ENCODE results near the gene DBH. TPM values are rescaled to one million over a fixed set of nuclear protein-coding genes. Genes with fewer than 3 reads are reported as not detected.

DBH gene
- total RNA-seq, 1 experiment from 2014 or later, result not detected

GRCh38 chr9:133601746-133602145 is 34.4 kb upstream of the DBH start:
- no peak for DNase-seq (ENCODE audit: unreplicated experiment)
- BruUV-seq (replicated peaks), result no TSS peak
- no peaks in the 10 kb centered on the region for H3K36me3 Mint-ChIP-seq (ENCODE audit: insufficient read depth, unreplicated experiment)
- POLR2A ChIA-PET, result interaction anchor here (0.7 kb wide), 1 partner anchor 450 kb away, joined by 5 read pairs; no protein-coding TSS in a partner anchor
- H3K27ac Mint-ChIP-seq (ENCODE audit: low read depth, unreplicated experiment), result no peak overlapping the region
- peaks cover 33% of the 10 kb centered on the region for H3K27me3 Mint-ChIP-seq (ENCODE audit: insufficient read depth, unreplicated experiment)
- intact Hi-C loops (cut with micrococcal nuclease), result no loop called here
- H3K4me3 Mint-ChIP-seq (ENCODE audit: unreplicated experiment), result no peak overlapping the region
- H3K9me3 Mint-ChIP-seq (ENCODE audit: unreplicated experiment), result peaks cover 11% of the 10 kb centered on the region
- H3K4me1 Mint-ChIP-seq (ENCODE audit: insufficient read depth, unreplicated experiment), result no peaks in the 10 kb centered on the region
- TF ChIP-seq CTCF (IDR thresholded peaks at IDR 0.05; ENCODE audit: unreplicated experiment), result no peak
- CTCF ChIA-PET, result interaction anchor here (0.5 kb wide), 1 partner anchor 145 kb away, joined by 3 read pairs; no protein-coding TSS in a partner anchor

GRCh38 chr9:133602277-133602676 is 33.9 kb upstream of the DBH start:
- peaks cover 38% of the 10 kb centered on the region for H3K27me3 Mint-ChIP-seq (ENCODE audit: insufficient read depth, unreplicated experiment)
- no TSS peak for BruUV-seq (replicated peaks)
- H3K4me3 Mint-ChIP-seq (ENCODE audit: unreplicated experiment), result no peak overlapping the region
- H3K27ac Mint-ChIP-seq (ENCODE audit: low read depth, unreplicated experiment), result no peak overlapping the region
- ChIA-PET POLR2A (interaction anchor here (0.7 kb wide), 1 partner anchor 450 kb away, joined by 5 read pairs; no protein-coding TSS in a partner anchor), CTCF (interaction anchor here (0.5 to 0.7 kb wide), 3 partner anchors 64 to 425 kb away, joined by 3 to 4 read pairs (median 3); no protein-coding TSS in a partner anchor)
- H3K36me3 Mint-ChIP-seq (ENCODE audit: insufficient read depth, unreplicated experiment), result no peaks in the 10 kb centered on the region
- intact Hi-C loops (cut with micrococcal nuclease), result no loop called here
- no peak for DNase-seq (ENCODE audit: unreplicated experiment)
- no peaks in the 10 kb centered on the region for H3K4me1 Mint-ChIP-seq (ENCODE audit: insufficient read depth, unreplicated experiment)
- TF ChIP-seq CTCF (IDR thresholded peaks at IDR 0.05; ENCODE audit: unreplicated experiment), result no peak
- peaks cover 6% of the 10 kb centered on the region for H3K9me3 Mint-ChIP-seq (ENCODE audit: unreplicated experiment)

- Mint-ChIP-seq H3K9me3 (ENCODE audit: unreplicated experiment) (no peaks in the 10 kb centered on the region), H3K4me1 (ENCODE audit: insufficient read depth, unreplicated experiment) (no peaks in the 10 kb centered on the region), H3K36me3 (ENCODE audit: insufficient read depth, unreplicated experiment) (no peaks in the 10 kb centered on the region), H3K27ac (ENCODE audit: low read depth, unreplicated experiment) (no peak overlapping the region), H3K27me3 (ENCODE audit: insufficient read depth, unreplicated experiment) (peaks cover 48% of the 10 kb centered on the region), H3K4me3 (ENCODE audit: unreplicated experiment) (no peak overlapping the region)
- no peak for TF ChIP-seq CTCF (IDR thresholded peaks at IDR 0.05; ENCODE audit: unreplicated experiment)
- no TSS peak for BruUV-seq (replicated peaks)
- POLR2A ChIA-PET, result no interaction called here
- CTCF ChIA-PET, result no interaction called here
- intact Hi-C loops (cut with micrococcal nuclease), result no loop called here
- DNase-seq (ENCODE audit: unreplicated experiment), result no peak
Measured at GRCh38 chr9:133603135-133603927, 32.8 kb upstream of the DBH start.

- peaks cover 53% of the 10 kb centered on the region for H3K27me3 Mint-ChIP-seq (ENCODE audit: insufficient read depth, unreplicated experiment)
- no peak overlapping the region for H3K27ac Mint-ChIP-seq (ENCODE audit: low read depth, unreplicated experiment)
- TF ChIP-seq CTCF (IDR thresholded peaks at IDR 0.05; ENCODE audit: unreplicated experiment), result no peak
- H3K9me3 Mint-ChIP-seq (ENCODE audit: unreplicated experiment), result no peaks in the 10 kb centered on the region
- no peaks in the 10 kb centered on the region for H3K36me3 Mint-ChIP-seq (ENCODE audit: insufficient read depth, unreplicated experiment)
- CTCF ChIA-PET, result no interaction called here
- BruUV-seq (replicated peaks), result no TSS peak
- DNase-seq (ENCODE audit: unreplicated experiment), result no peak
- POLR2A ChIA-PET, result no interaction called here
- H3K4me1 Mint-ChIP-seq (ENCODE audit: insufficient read depth, unreplicated experiment), result no peaks in the 10 kb centered on the region
- intact Hi-C loops (cut with micrococcal nuclease), result no loop called here
- no peak overlapping the region for H3K4me3 Mint-ChIP-seq (ENCODE audit: unreplicated experiment)
Measured at GRCh38 chr9:133604214-133604613, 31.9 kb upstream of the DBH start.

Data from MCF 10A (cell line).